NCI-H748 (cell line): ENCODE data around the gene RPL32.
"Not testable (repeated sequence)": the region's sequence is repeated elsewhere in the genome, so short reads cannot be mapped to it uniquely, and the experiment has no call there.

ENCODE experiments used
- DNase-seq: peaks from one replicate; lab custom pipeline; 2025; ENCODE audit not compliant: unreplicated experiment; lab: John Stamatoyannopoulos, UW

The RPL32 gene

GRCh38 chr3:12810013-12810780 is 31.2 kb downstream of the RPL32 start:
- DNase-seq: peak; percentile 91

- DNase-seq: no peak
Observed at GRCh38 chr3:12809435-12809834, 31.9 kb downstream of the RPL32 start.

GRCh38 chr3:12809001-12809400 is 32.4 kb downstream of the RPL32 start:
- DNase-seq: no peak

GRCh38 chr3:12808587-12808986 is 32.8 kb downstream of the RPL32 start:
- DNase-seq: no peak

- no peak for DNase-seq
Observed at GRCh38 chr3:12807601-12808359, 33.6 kb downstream of the RPL32 start.

- DNase-seq: no peak
Observed at GRCh38 chr3:12807066-12807465, 34.3 kb downstream of the RPL32 start.

GRCh38 chr3:12803371-12803770 is 38.0 kb downstream of the RPL32 start:
- no peak for DNase-seq

- DNase-seq: no peak
Observed at GRCh38 chr3:12799525-12800440, 41.6 kb downstream of the RPL32 start.

GRCh38 chr3:12798559-12799179 is 42.7 kb downstream of the RPL32 start:
- no peak for DNase-seq

- DNase-seq: no peak
Observed at GRCh38 chr3:12797892-12798558, 43.3 kb downstream of the RPL32 start.

GRCh38 chr3:12797124-12797891 is 44.1 kb downstream of the RPL32 start:
- no peak for DNase-seq

- peak; percentile 68 for DNase-seq
Observed at GRCh38 chr3:12796171-12797123, 44.9 kb downstream of the RPL32 start, which contains the start of gene CAND2. TSS of gene CAND2 (plus strand) at chr3:12796680. CDS start at chr3:12796721, 41 bp downstream.

- DNase-seq: no peak
Observed at GRCh38 chr3:12793701-12794100, 47.7 kb downstream of the RPL32 start.

- DNase-seq: no peak
Observed at GRCh38 chr3:12791430-12791829, 49.9 kb downstream of the RPL32 start.

- not testable (repeated sequence) for DNase-seq
Observed at GRCh38 chr3:12787967-12788690, 53.2 kb downstream of the RPL32 start.

- DNase-seq: peak; percentile 2
Observed at GRCh38 chr3:12787346-12787745, 54.0 kb downstream of the RPL32 start.

GRCh38 chr3:12785096-12785495 is 56.3 kb downstream of the RPL32 start:
- no peak for DNase-seq
